ENCODE results near the gene TAAR6. TPM values are rescaled to one million over a fixed set of nuclear protein-coding genes. Genes with fewer than 3 reads are reported as not detected.
A peak's percentile ranks its signal among the peaks of the same experiment; 100 is the strongest.
"Not testable (repeated sequence)": the region's sequence is repeated elsewhere in the genome, so short reads cannot be mapped to it uniquely, and the experiment has no call there.

The TAAR6 gene
- total RNA-seq, 1 donor from 2014 or later: not detected

GRCh38 chr6:132527791-132528190 lies 42.3 kb upstream of the TAAR6 start:
- Mint-ChIP-seq H3K4me1 (ENCODE audit: unreplicated experiment) (no peaks in the 10 kb centered on the region), H3K4me3 (ENCODE audit: unreplicated experiment) (no peak overlapping the region), H3K36me3 (ENCODE audit: unreplicated experiment) (no peaks in the 10 kb centered on the region), H3K27ac (ENCODE audit: unreplicated experiment) (no peak overlapping the region), H3K9me3 (ENCODE audit: unreplicated experiment) (peaks cover 6% of the 10 kb centered on the region), H3K27me3 (ENCODE audit: unreplicated experiment) (peaks cover 56% of the 10 kb centered on the region)
- DNase-seq (ENCODE audit: extremely low spot score, unreplicated experiment): no peak
- TF ChIP-seq CTCF (IDR thresholded peaks at IDR 0.05): no peak

- H3K4me1 Mint-ChIP-seq (ENCODE audit: unreplicated experiment): no peaks in the 10 kb centered on the region
- TF ChIP-seq CTCF (IDR thresholded peaks at IDR 0.05): peak; percentile 86
- H3K27me3 Mint-ChIP-seq (ENCODE audit: unreplicated experiment): peaks cover 48% of the 10 kb centered on the region
- H3K27ac Mint-ChIP-seq (ENCODE audit: unreplicated experiment): no peak overlapping the region
- peaks cover 4% of the 10 kb centered on the region for H3K9me3 Mint-ChIP-seq (ENCODE audit: unreplicated experiment)
- H3K36me3 Mint-ChIP-seq (ENCODE audit: unreplicated experiment): no peaks in the 10 kb centered on the region
- no peak overlapping the region for H3K4me3 Mint-ChIP-seq (ENCODE audit: unreplicated experiment)
- no peak for DNase-seq (ENCODE audit: extremely low spot score, unreplicated experiment)
Observed at GRCh38 chr6:132530293-132530974, 39.7 kb upstream of the TAAR6 start.

- DNase-seq (ENCODE audit: extremely low spot score, unreplicated experiment); H3K27ac Mint-ChIP-seq (ENCODE audit: unreplicated experiment); H3K4me1 Mint-ChIP-seq (ENCODE audit: unreplicated experiment); H3K36me3 Mint-ChIP-seq (ENCODE audit: unreplicated experiment); H3K9me3 Mint-ChIP-seq (ENCODE audit: unreplicated experiment); H3K4me3 Mint-ChIP-seq (ENCODE audit: unreplicated experiment): not testable (repeated sequence)
- H3K27me3 Mint-ChIP-seq (ENCODE audit: unreplicated experiment): peaks cover 60% of the 10 kb centered on the region
Observed at GRCh38 chr6:132534546-132534945, 35.6 kb upstream of the TAAR6 start.

- no peaks in the 10 kb centered on the region for H3K4me1 Mint-ChIP-seq (ENCODE audit: unreplicated experiment)
- no peaks in the 10 kb centered on the region for H3K36me3 Mint-ChIP-seq (ENCODE audit: unreplicated experiment)
- no peak for TF ChIP-seq CTCF (IDR thresholded peaks at IDR 0.05)
- peaks cover 66% of the 10 kb centered on the region for H3K27me3 Mint-ChIP-seq (ENCODE audit: unreplicated experiment)
- DNase-seq (ENCODE audit: extremely low spot score, unreplicated experiment): no peak
- no peak overlapping the region for H3K4me3 Mint-ChIP-seq (ENCODE audit: unreplicated experiment)
- no peak overlapping the region for H3K27ac Mint-ChIP-seq (ENCODE audit: unreplicated experiment)
- peaks cover 4% of the 10 kb centered on the region for H3K9me3 Mint-ChIP-seq (ENCODE audit: unreplicated experiment)
Observed at GRCh38 chr6:132537145-132537544, 33.0 kb upstream of the TAAR6 start.

- Mint-ChIP-seq H3K4me1 (ENCODE audit: unreplicated experiment) (no peaks in the 10 kb centered on the region), H3K27me3 (ENCODE audit: unreplicated experiment) (peaks cover 66% of the 10 kb centered on the region), H3K4me3 (ENCODE audit: unreplicated experiment) (no peak within 1 kb of the TSS), H3K36me3 (ENCODE audit: unreplicated experiment) (no peaks in the 10 kb centered on the region), H3K9me3 (ENCODE audit: unreplicated experiment) (peaks cover 4% of the 10 kb centered on the region), H3K27ac (ENCODE audit: unreplicated experiment) (no peak within 1 kb of the TSS)
- no peak for DNase-seq (ENCODE audit: extremely low spot score, unreplicated experiment)
- no peak for TF ChIP-seq CTCF (IDR thresholded peaks at IDR 0.05)
Observed at GRCh38 chr6:132537977-132538376, 32.1 kb upstream of the TAAR6 start, which contains the start of gene TAAR9. TAAR9 (plus strand) TSS chr6:132538277; CDS start chr6:132538290, 13 bp downstream.

Measured in osteocyte (in vitro differentiated cells).